ENCODE results near the gene KRT32. TPM values are rescaled to one million over a fixed set of nuclear protein-coding genes. Genes with fewer than 3 reads are reported as not detected.

Gene KRT32
- total RNA-seq, 1 experiment from 2014 or later = 1.5 TPM

DNA sequence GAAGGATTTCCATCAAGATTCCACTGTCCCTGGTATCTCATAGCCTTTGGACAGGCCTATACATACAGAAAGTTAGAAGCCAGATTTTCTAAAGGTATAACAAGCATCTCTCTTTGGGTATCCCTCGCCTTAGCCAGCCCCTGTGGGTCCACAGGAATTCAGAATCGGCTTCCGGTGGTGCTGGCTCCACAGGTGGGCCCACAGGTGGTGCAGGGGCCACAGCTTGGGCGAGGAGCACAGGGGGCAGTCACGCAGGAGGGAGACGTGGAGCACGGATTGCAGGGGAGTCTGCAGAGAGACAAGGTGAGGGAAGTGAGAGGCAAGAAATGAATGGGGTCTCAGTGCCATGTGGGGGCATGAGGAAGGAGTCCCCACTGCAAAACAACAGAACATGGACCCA is 29.9 kb downstream of the KRT32 start:
- no peaks in the 10 kb centered on the region for H4K20me1 ChIP-seq (ENCODE audit: low read length)
- H3K4me3 ChIP-seq (ENCODE audit: low read length) = no peak overlapping the region
- H3K4me2 ChIP-seq (ENCODE audit: low read length) = no peak overlapping the region
- no peak overlapping the region for H3K27ac ChIP-seq (ENCODE audit: low read length)
- no peaks in the 10 kb centered on the region for H3K9me3 ChIP-seq (ENCODE audit: low read length)
- H3K4me1 ChIP-seq (ENCODE audit: insufficient read depth, low read length) = no peaks in the 10 kb centered on the region
- no peaks in the 10 kb centered on the region for H3F3A ChIP-seq (ENCODE audit: low read length, unreplicated experiment)
- no peaks in the 10 kb centered on the region for H3K27me3 ChIP-seq (ENCODE audit: low read length)
- no peak overlapping the region for H3K9ac ChIP-seq (ENCODE audit: low read length)
- H3K9me2 ChIP-seq (replicated peaks; ENCODE audit: low read length) = no peaks in the 10 kb centered on the region
- POLR2A ChIA-PET (ENCODE audit: unreplicated experiment) = no interaction called here
- BruUV-seq (replicated peaks) = no TSS peak
- no peaks in the 10 kb centered on the region for H3K36me3 ChIP-seq (ENCODE audit: low read depth, low read length)
- CTCF ChIA-PET = no interaction called here
- intact Hi-C loops (cut with micrococcal nuclease) = no loop called here
- TF ChIP-seq EZH2phosphoT487 (IDR thresholded peaks at IDR 0.05; ENCODE audit: borderline replicate concordance, low read length) (no peak), EZH2 (IDR thresholded peaks at IDR 0.05; ENCODE audit: low read length, unreplicated experiment) (no peak)
- TF ChIP-seq, protein P1, sequence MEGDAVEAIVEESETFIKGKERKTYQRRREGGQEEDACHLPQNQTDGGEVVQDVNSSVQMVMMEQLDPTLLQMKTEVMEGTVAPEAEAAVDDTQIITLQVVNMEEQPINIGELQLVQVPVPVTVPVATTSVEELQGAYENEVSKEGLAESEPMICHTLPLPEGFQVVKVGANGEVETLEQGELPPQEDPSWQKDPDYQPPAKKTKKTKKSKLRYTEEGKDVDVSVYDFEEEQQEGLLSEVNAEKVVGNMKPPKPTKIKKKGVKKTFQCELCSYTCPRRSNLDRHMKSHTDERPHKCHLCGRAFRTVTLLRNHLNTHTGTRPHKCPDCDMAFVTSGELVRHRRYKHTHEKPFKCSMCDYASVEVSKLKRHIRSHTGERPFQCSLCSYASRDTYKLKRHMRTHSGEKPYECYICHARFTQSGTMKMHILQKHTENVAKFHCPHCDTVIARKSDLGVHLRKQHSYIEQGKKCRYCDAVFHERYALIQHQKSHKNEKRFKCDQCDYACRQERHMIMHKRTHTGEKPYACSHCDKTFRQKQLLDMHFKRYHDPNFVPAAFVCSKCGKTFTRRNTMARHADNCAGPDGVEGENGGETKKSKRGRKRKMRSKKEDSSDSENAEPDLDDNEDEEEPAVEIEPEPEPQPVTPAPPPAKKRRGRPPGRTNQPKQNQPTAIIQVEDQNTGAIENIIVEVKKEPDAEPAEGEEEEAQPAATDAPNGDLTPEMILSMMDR (conservative IDR thresholded peaks at IDR 0.05; ENCODE audit: low read depth, low read length) = no peak
- H3K79me2 ChIP-seq (ENCODE audit: low read length) = no peaks in the 10 kb centered on the region
- ATAC-seq (no peak), DNase-seq (no peak)
- no peak overlapping the region for H2AFZ ChIP-seq (ENCODE audit: low read length)

DNA sequence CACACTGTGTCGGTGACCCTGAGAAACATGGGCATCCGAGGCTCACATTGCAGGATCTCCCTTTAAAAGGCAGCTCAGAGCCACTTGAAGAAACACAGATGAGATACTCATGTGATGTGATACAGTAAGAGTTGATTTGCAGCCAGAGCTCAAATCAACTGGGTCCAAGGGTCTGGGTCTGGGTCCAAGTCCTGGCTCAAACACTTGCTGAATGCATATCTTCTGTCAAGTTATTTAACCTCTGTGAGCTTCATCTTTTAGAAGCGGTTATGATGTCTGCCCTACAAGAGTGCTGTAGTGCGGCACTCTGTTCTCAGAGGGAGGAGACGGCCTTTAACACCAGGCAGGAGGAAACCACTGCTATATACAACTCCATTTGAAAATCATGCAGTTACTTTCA is 32.8 kb downstream of the KRT32 start:
- intact Hi-C loops (cut with micrococcal nuclease) = no loop called here
- Histone ChIP-seq H3K4me2 (ENCODE audit: low read length) (no peak overlapping the region), H3K9me3 (ENCODE audit: low read length) (no peaks in the 10 kb centered on the region), H3K9me2 (replicated peaks; ENCODE audit: low read length) (no peaks in the 10 kb centered on the region), H3K36me3 (ENCODE audit: low read depth, low read length) (no peaks in the 10 kb centered on the region), H3K79me2 (ENCODE audit: low read length) (no peaks in the 10 kb centered on the region), H3K4me1 (ENCODE audit: insufficient read depth, low read length) (no peaks in the 10 kb centered on the region), H3K4me3 (ENCODE audit: low read length) (no peak overlapping the region), H3F3A (ENCODE audit: low read length, unreplicated experiment) (no peaks in the 10 kb centered on the region), H3K27ac (ENCODE audit: low read length) (no peak overlapping the region), H4K20me1 (ENCODE audit: low read length) (no peaks in the 10 kb centered on the region), H2AFZ (ENCODE audit: low read length) (no peak overlapping the region), H3K9ac (ENCODE audit: low read length) (no peak overlapping the region), H3K27me3 (ENCODE audit: low read length) (no peaks in the 10 kb centered on the region)
- TF ChIP-seq, protein P1 (conservative IDR thresholded peaks at IDR 0.05; ENCODE audit: low read depth, low read length) = no peak
- no peak for TF ChIP-seq EZH2phosphoT487 (IDR thresholded peaks at IDR 0.05; ENCODE audit: borderline replicate concordance, low read length)
- TF ChIP-seq EZH2 (IDR thresholded peaks at IDR 0.05; ENCODE audit: low read length, unreplicated experiment) = no peak
- CTCF ChIA-PET = no interaction called here
- ATAC-seq (no peak), DNase-seq (no peak)
- no TSS peak for BruUV-seq (replicated peaks)
- POLR2A ChIA-PET (ENCODE audit: unreplicated experiment) = no interaction called here

GRCh38 chr17:41434005-41434404 is 33.2 kb downstream of the KRT32 start:
- POLR2A ChIA-PET (ENCODE audit: unreplicated experiment) = no interaction called here
- no peaks in the 10 kb centered on the region for H3K9me3 ChIP-seq (ENCODE audit: low read length)
- no peak overlapping the region for H3K4me3 ChIP-seq (ENCODE audit: low read length)
- no peak overlapping the region for H3K4me2 ChIP-seq (ENCODE audit: low read length)
- no peak overlapping the region for H3K27ac ChIP-seq (ENCODE audit: low read length)
- no peaks in the 10 kb centered on the region for H3K27me3 ChIP-seq (ENCODE audit: low read length)
- H3K36me3 ChIP-seq (ENCODE audit: low read depth, low read length) = no peaks in the 10 kb centered on the region
- H3K4me1 ChIP-seq (ENCODE audit: insufficient read depth, low read length) = no peaks in the 10 kb centered on the region
- intact Hi-C loops (cut with micrococcal nuclease) = no loop called here
- ATAC-seq = no peak
- no peaks in the 10 kb centered on the region for H4K20me1 ChIP-seq (ENCODE audit: low read length)
- no peak overlapping the region for H3K9ac ChIP-seq (ENCODE audit: low read length)
- no peak for DNase-seq
- no peaks in the 10 kb centered on the region for H3K79me2 ChIP-seq (ENCODE audit: low read length)
- no TSS peak for BruUV-seq (replicated peaks)
- no peak overlapping the region for H2AFZ ChIP-seq (ENCODE audit: low read length)
- H3K9me2 ChIP-seq (replicated peaks; ENCODE audit: low read length) = no peaks in the 10 kb centered on the region
- no peaks in the 10 kb centered on the region for H3F3A ChIP-seq (ENCODE audit: low read length, unreplicated experiment)
- CTCF ChIA-PET = no interaction called here
- TF ChIP-seq EZH2 (IDR thresholded peaks at IDR 0.05; ENCODE audit: low read length, unreplicated experiment) (no peak), EZH2phosphoT487 (IDR thresholded peaks at IDR 0.05; ENCODE audit: borderline replicate concordance, low read length) (no peak)
- TF ChIP-seq, protein P1 (conservative IDR thresholded peaks at IDR 0.05; ENCODE audit: low read depth, low read length) = no peak
